Subcutaneous adipose tissue (tissue), 4 donors: ENCODE data around the gene AGPAT3. TPM values are rescaled to one million over a fixed set of nuclear protein-coding genes. Genes with fewer than 3 reads are reported as not detected.

ENCODE experiments used
- total RNA-seq, 4 donors: library from RNA; depleted of rRNA; stranded (reverse); fragments of >200 nt; gene quantifications; one replicate each; pipeline ENCODE4 v1.1.0, GENCODE V29; 2016
- TF ChIP-seq, protein P1 (sequence below): fragments of 450-650 bp; IDR thresholded peaks from one replicate; pipeline ENCODE4 v1.5.1; 2016; ENCODE audit warnings: low read depth, mild to moderate bottlenecking, control low read depth, antibody characterized with exemption, moderate library complexity

Gene AGPAT3
- total RNA-seq, 4 donors from 2014 or later = 29.7 to 66.5 (median 33.8) TPM

DNA sequence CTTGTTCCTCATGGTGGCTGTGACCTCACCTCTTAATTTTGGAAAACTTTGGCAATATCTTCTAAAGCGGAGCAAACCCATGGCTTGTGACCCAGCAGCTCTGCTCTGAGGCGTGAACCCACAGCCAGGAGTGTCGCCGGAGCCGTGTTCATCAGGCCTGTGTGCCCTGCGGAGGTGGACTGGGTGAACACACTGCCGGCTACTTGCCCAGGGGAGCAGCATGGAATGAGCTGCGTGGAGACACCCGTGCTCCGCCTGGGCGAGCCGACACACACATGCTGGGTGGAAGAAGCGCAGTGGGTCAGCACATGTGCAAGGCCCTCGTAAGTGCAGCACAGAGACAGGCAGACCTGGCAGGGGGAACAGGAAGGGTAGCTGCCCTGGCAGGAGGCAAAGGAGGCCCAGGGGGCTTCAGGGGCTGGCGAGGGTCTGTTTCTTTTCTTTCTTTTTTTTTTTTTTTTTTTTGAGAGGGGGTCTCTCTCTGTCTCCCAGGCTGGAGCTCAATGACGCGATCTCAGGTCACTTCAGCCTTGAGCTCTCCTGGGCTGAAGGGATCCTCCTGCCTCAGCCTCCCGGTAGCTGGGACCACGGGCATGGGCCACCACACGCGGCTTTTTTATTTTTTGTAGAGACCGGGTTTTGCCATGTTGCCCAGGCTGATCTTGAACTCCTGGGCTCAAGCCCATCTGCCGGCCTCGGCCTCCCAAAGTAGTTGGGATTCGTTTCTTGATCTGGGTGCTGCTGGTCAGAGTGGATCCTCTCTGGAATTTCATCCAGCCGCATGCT lies 41.8 kb downstream of the AGPAT3 start:
- TF ChIP-seq, protein P1, sequence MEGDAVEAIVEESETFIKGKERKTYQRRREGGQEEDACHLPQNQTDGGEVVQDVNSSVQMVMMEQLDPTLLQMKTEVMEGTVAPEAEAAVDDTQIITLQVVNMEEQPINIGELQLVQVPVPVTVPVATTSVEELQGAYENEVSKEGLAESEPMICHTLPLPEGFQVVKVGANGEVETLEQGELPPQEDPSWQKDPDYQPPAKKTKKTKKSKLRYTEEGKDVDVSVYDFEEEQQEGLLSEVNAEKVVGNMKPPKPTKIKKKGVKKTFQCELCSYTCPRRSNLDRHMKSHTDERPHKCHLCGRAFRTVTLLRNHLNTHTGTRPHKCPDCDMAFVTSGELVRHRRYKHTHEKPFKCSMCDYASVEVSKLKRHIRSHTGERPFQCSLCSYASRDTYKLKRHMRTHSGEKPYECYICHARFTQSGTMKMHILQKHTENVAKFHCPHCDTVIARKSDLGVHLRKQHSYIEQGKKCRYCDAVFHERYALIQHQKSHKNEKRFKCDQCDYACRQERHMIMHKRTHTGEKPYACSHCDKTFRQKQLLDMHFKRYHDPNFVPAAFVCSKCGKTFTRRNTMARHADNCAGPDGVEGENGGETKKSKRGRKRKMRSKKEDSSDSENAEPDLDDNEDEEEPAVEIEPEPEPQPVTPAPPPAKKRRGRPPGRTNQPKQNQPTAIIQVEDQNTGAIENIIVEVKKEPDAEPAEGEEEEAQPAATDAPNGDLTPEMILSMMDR = no peak

DNA sequence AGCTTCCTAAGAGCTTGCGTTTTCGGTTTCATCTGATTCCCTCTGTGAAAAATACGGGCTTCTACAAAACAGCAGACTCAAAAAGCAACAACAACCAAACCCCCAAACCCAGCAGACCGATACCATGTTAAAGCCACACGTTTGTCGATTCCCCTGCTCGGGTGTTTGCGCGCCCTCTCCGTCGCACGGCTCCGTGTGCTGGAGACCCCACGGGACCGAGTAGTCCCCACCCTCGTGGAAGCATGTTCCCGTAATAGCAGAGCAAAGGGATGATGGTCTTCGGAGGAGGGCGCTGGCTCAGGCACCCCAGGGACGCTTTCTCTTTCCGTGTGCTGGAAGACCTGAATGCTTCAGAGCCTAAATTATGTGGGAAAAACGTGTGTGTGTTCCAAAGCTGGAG lies 42.7 kb downstream of the AGPAT3 start:
- TF ChIP-seq, protein P1 = no peak

DNA sequence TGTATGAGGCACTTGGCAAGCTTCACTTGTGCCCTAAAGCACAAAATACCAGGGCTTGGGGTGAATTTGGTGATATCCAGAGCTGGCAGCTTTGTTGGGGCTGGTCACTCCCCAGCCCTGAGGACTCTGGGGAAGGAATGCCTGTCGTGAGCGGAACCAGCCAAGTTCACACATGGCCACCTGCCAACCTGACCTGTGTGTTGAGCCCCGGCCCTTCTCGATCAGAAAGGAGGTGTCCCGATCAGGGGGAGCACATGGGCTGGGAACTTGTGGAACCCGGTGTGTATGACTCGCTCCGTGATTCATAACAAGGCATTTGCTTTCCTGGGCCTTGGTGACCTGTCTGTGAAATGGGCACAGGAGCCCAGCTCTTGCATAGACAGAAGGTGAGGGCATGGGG lies 43.1 kb downstream of the AGPAT3 start:
- TF ChIP-seq, protein P1 = no peak

DNA sequence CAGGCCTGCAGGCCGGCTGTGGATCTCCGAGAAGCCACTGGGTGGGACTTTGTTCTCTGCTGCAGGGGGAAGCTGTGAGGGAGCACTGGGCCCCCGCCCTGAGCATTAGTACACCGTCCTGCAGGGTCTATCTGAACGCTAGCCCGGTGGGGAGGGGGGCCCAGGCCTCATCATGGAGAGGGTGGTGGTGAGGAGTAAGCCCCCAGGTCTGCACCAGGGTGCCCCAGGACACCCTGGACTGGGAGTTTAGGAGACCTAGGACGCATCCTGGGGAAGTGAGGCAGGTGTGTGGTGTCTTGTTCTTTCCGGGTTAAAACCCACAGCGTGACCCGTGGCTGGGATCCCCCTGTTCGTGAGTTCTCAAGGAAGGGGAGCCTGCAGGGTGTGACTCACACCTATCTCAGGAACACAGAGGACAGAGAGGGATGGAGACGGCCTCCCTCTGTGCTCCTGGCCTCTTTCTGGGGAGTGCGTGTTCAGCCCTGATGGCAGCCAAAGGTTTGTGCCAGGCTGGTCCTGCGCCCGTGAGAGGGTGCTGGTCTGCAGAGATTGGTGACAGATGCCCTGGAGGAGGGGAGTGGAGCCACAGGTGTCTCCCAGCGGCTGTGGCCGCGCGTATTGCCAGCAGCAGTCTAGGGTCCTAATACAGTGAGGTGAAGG lies 44.8 kb downstream of the AGPAT3 start:
- TF ChIP-seq, protein P1 = no peak

DNA sequence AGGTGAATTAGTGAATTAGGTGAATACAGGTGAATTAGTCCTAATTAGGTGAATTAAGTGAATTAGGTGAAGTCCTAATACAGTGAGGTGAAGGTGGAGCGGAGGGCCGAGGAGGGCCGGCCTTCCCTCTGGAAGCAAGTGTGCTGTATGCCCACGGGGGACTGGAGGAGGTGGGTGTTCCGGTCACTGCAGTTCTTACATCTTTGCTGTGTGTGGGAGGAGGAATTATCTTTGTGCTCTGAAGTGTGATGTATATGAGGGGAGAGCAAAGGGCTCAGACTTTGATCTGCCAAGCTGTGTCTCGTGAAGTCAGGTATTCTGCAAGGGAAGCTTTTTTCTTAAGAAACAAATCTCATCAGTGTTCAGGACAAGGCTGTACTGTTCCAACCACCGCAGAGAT lies 45.4 kb downstream of the AGPAT3 start:
- TF ChIP-seq, protein P1 = no peak

DNA sequence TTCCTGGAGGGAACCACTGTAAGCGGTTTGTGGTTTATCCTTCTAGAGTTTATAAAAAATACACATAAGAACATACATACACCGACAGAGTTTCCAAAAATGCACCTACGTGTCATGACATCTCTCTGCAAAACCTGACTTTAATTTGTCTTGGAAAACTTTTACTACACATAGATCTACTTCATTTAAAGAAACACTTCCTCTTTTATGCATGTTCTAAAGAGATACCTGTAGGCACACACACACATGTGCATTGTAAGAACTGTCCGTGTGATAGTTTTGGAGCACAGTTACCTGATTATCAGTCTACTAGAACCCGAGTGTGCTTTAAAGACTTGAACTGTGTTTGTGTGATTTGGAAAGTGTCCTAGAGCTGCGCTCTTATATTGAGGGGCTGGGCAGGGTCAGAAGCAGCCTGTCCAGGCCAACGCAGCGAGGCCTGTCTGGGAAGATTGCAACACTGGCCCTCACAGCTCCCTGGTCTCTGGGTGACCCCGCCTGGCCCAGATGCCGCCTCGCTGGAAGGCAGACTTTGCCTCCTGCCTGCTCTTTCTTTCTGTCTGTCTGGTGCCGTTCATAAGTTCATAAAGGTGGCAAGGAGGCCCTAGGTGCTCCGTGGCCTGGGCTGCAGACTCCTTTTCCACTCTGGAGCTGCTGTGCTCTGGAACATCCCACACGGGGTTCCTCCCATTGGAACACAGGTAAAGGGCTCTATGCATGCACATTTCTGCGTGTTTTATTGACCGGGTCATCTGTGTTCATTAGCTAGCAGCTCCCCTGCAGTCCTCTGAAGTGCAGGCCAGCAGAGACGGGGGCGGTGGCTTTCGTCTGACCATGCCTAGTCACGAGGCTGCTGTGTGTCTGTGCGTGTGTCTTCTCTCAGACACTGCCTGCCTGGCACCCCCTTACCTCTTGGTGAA lies 46.3 kb downstream of the AGPAT3 start:
- TF ChIP-seq, protein P1 = no peak
